HG02943 (cell line): ENCODE data around the gene EIF5A.

Experiments used
- ATAC-seq: cut with Tn5 transposase; IDR thresholded peaks from one replicate; pipeline ENCODE4 v1.9.1; 2021; ENCODE audit warnings: mild to moderate bottlenecking, low read depth, moderate library complexity; ENCODE audit not compliant: unreplicated experiment

EIF5A gene

GRCh38 chr17:7352910-7353635 is 45.6 kb downstream of the EIF5A start:
- ATAC-seq: no peak

DNA sequence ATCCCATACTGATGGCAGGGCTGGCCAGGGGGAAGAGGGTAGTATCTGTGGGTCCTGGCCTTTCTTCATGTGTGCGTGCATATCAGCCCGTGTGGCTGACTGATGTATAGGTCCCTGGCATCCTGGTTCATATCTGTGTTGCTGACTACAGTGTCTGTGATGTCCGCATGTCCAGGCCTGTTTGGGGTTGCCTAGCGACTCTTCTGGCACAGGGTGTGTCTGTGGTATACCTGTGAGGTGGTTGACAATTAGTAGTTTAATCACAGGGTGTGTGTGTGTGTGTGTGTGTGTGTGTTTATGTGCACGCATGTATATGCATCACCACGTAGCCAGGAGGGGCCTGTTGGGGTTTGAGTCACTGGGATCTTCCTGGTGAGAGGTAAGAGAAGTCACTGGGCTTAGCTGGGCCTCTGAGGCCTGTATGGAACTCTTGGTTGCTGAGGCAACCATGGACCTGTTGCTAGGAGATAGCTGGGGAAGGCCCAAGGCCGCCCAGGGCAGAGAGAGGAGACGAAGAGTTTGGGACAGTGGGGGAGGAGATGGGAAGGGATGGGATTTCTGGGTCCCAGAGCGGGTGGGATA is 46.9 kb downstream of the EIF5A start:
- no peak for ATAC-seq

- no peak for ATAC-seq
Observed at GRCh38 chr17:7355053-7355452, 47.6 kb downstream of the EIF5A start, which contains the start of gene TMEM95. TSS of gene TMEM95 (plus strand) at chr17:7355156. CDS start at chr17:7355205, 49 bp downstream.

- no peak for ATAC-seq
Observed at GRCh38 chr17:7355573-7355972, 48.1 kb downstream of the EIF5A start.

GRCh38 chr17:7356072-7356549 is 48.7 kb downstream of the EIF5A start:
- no peak for ATAC-seq

GRCh38 chr17:7356756-7357155 is 49.3 kb downstream of the EIF5A start:
- no peak for ATAC-seq

GRCh38 chr17:7357381-7357780 is 50.0 kb downstream of the EIF5A start:
- ATAC-seq: no peak

DNA sequence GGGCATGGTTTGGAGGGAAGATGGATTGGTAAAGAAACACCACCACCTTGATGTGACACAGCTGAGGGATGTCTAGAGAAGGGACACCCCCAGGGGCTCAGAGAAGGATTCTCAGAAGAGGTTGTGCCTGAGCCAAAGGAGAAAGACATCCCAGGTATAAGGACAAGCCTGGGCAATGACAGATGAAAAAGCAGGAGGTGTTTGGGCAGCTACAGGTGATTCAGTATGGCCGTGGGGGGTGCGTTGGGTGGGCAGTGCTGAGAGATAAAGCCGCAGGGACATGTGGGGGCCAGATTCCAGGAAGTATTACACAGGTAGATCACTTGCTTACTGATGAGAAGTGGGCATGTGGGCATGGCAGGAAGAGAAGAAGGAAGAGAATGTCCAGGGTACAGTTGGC is 54.5 kb downstream of the EIF5A start:
- no peak for ATAC-seq
